Muscle layer of duodenum (tissue), 2 donors: ENCODE results near the gene TEAD1.

Source experiments
- H3K27ac ChIP-seq: one replicate; pipeline ENCODE4 v1.7.0; 2013; ENCODE audit warnings: mild to moderate bottlenecking, low read length
- H3K27me3 ChIP-seq: one replicate; pipeline ENCODE4 v1.7.0; 2013; ENCODE audit warnings: low read depth, mild to moderate bottlenecking, control low read depth, low read length
- H3K36me3 ChIP-seq, 2 donors: one replicate each; pipeline ENCODE4 v1.7.0; 2013; ENCODE audit warnings: low read length in 2 of 2, control low read depth in 1 of 2, mild to moderate bottlenecking in 1 of 2; ENCODE audit not compliant: insufficient read depth in 2 of 2, control insufficient read depth in 1 of 2
- H3K4me1 ChIP-seq, 2 donors: one replicate each; pipeline ENCODE4 v1.7.0; 2013; ENCODE audit warnings: low read length in 2 of 2, mild to moderate bottlenecking in 2 of 2, control low read depth in 1 of 2, moderate library complexity in 1 of 2; ENCODE audit not compliant: insufficient read depth in 2 of 2, control insufficient read depth in 1 of 2
- H3K4me3 ChIP-seq, 2 donors: one replicate each; pipeline ENCODE4 v1.7.0; 2013; ENCODE audit warnings: low read length in 2 of 2, low read depth in 1 of 2, mild to moderate bottlenecking in 1 of 2
- H3K9me3 ChIP-seq, 2 donors: one replicate each; pipeline ENCODE4 v1.7.0; 2013; ENCODE audit warnings: low read length in 2 of 2, control low read depth in 1 of 2, mild to moderate bottlenecking in 1 of 2; ENCODE audit not compliant: control insufficient read depth in 1 of 2
- donor health status: healthy.

The TEAD1 gene

DNA sequence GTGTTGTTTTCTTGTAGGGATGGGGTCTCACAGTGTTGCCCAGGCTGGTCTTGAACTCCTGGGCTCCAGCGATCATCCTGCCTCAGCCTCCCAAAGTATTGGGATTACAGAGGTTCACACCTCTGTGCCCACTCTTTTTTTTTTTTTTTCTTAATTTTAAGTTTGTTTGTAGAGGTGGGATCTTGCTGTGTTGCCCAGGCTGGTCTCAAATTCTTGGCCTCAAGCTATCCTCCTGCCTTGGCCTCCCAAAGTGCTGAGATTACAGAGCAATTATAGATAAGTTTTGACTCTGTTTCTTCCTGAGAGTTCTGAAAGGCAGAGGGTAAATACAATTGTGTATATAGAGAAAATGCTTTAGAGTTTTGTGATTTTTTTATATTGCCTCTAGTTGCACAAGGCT lies 160.4 kb downstream of the TEAD1 start:
- Histone ChIP-seq H3K9me3 (no peaks in the 10 kb centered on the region), H3K4me1 (peaks cover 0 to 15% of the 10 kb centered on the region in 2 donors), H3K4me3 (no peak overlapping the region), H3K27ac (no peak overlapping the region), H3K27me3 (no peaks in the 10 kb centered on the region), H3K36me3 (no peaks in the 10 kb centered on the region)

DNA sequence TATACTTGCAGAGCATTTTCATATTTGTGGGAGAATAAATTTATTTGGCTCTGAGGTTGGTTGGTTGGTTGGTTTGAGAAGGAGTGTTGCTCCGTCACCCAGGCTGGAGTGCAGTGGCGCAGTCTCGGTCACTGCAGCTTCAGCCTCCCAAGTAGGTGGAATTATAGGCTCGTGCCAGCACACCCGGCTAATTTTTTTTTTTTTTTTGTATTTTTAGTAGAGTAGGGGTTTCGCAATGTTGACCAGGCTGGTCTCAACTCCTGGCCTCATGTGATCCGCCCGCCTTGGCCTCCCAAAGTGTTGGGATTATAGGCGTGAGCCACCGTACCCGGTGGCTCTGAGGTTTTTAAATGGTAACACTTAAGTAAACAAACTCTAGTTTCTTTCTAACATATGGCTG lies 161.1 kb downstream of the TEAD1 start:
- Histone ChIP-seq H3K4me3 (no peak overlapping the region), H3K27ac (no peak overlapping the region), H3K36me3 (no peaks in the 10 kb centered on the region), H3K4me1 (peaks cover 0 to 13% of the 10 kb centered on the region in 2 donors), H3K27me3 (no peaks in the 10 kb centered on the region), H3K9me3 (no peaks in the 10 kb centered on the region)

DNA sequence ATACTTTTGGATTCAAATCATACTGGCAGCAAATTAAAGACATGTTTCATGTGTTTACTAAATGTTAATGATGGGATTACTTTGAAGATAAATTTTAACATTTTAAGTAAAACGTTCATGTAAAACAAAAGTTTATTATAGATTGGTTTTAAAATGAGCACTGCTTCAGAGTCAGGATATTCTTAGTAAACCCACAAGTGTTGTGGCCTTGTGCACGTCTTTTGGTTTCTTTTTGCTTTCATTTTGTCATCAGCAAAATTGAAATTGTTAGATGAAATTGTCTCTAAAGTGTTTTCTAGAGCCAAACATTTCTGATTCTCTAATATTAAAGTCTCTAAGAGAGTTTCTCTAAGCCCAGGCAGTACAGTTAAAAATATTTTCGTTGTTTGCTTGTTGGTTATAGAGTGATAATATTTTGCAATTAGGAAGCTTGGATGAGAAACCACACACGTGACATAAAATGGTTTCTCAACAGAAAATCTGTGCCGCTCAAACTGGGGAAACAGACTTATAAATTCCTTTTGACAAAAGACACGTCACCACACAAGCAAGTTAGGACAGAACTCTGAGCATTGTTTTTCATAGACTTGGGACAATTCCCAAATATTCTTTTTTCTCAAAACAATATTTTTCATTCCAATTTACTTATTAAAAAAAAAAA lies 164.4 kb downstream of the TEAD1 start:
- peaks cover 19 to 25% of the 10 kb centered on the region in 2 donors for H3K4me1 ChIP-seq

DNA sequence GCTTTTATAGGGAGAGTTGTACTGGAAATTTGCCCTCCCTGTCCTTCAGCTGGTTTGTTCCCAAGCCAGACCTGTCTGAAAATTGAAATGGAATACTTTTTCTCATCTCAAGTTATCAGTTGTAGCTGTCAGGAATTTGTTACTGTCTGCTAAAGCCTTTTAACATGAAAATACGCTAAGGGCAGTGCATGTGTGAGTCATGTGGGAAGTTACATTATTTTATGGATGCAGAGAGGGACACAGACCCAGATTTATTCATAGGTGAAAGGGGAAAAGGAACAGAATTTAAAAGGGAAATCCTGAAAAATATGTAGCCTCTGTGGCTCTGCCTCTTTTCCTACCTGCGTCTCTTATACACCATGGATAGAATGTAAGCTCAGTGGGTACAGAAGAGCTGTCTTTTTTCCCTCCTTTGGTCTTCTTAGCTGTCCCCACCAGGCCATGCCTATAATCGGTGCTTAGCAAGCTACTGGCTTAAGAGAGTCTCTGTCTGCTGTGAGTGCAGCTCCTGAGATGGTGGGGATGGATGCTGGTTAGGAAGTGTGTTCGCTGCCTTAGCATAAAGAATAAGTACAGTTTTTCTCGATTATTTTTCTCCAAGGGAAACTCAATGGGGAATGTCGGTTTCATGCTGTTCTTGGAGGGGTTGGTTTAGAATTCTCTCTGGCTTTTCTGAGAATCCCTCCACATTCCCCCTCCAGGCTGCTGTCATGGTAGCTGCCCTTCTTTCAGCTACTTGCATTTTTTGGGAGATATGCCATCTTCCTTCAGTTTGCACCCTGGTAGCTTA lies 166.8 kb downstream of the TEAD1 start:
- H3K9me3 ChIP-seq, result no peaks in the 10 kb centered on the region
- no peaks in the 10 kb centered on the region for H3K27me3 ChIP-seq
- no peak overlapping the region for H3K4me3 ChIP-seq
- peaks cover 28 to 33% of the 10 kb centered on the region in 2 donors for H3K4me1 ChIP-seq
- no peaks in the 10 kb centered on the region for H3K36me3 ChIP-seq
- no peak overlapping the region for H3K27ac ChIP-seq

More for the DNA sequence above, 164.4 kb downstream of the TEAD1 start:
- Histone ChIP-seq H3K27ac (peak overlapping the region; percentile 4), H3K27me3 (no peaks in the 10 kb centered on the region), H3K4me3 (no peak overlapping the region), H3K9me3 (no peaks in the 10 kb centered on the region), H3K36me3 (no peaks in the 10 kb centered on the region)

DNA sequence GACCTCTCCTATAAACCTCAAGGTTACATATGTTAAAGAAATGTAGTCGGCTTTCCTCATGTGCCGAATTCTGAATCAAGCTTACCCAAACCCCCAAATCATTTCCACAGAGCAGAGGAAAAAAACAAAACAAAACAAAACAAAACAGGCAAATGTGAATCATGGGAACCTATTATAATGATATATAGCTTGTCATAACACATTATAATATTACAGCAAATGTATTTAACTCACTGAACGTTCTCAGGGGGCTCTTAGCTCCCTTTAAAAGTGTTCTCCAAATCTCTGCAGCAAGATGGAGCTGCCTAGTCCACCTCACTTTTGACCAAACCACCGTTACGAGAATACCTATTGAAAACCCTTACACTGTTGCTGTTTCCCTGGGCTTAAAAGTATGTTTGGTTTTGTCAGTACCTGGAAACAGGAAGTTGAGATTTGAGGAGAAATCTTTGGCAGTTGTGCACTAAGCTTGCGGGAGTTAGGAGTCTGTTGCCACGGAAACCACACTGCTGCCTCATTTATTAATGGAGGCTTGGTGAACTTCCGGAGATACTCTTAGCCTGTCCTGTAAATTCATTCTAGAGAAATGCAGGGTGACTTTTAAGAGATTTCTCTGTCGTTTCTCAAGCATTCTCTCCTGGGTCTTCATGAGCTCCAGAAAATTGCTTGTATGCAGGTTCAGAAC lies 167.9 kb downstream of the TEAD1 start:
- Histone ChIP-seq H3K4me3 (peak overlapping the region; percentile 13 to 15), H3K27ac (no peak overlapping the region), H3K36me3 (no peaks in the 10 kb centered on the region), H3K9me3 (no peaks in the 10 kb centered on the region), H3K27me3 (no peaks in the 10 kb centered on the region), H3K4me1 (peaks cover 28 to 43% of the 10 kb centered on the region in 2 donors)

DNA sequence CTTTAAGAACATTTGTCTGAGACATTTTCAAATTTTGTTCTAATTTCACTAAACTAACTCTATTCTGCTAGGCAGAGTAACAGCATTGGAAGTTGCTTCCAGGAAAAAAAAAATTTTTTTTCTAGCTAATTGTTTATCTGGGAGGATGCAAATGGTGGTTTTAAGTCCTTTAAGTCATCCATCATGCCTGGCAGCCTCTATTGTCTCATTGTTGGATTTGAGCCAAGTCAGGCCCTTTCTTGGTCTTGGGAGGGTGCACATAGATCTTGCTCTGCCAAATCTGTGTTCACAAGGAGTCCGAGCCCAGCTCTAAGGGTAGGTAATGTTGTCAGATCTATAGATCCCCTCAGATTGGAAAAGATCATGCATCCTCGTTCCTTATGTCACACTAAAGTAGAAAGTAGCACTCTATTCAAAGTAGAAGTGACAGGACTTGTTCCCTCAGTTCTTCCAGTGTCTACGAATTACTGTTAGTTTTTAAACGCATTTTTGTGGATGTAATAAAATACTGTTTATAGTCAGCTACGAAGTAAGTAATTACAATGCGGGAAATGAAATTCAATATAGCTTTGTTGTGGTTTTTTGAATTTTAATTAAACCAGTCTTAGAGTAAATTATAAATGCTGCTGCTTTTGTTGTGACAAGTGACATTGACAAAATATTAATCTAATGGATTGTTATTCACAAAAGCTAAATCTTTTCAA lies 168.9 kb downstream of the TEAD1 start:
- Histone ChIP-seq H3K4me1 (peaks cover 28 to 46% of the 10 kb centered on the region in 2 donors), H3K36me3 (no peaks in the 10 kb centered on the region), H3K4me3 (no peak overlapping the region), H3K27me3 (no peaks in the 10 kb centered on the region), H3K27ac (peak overlapping the region; percentile 64), H3K9me3 (no peaks in the 10 kb centered on the region)

DNA sequence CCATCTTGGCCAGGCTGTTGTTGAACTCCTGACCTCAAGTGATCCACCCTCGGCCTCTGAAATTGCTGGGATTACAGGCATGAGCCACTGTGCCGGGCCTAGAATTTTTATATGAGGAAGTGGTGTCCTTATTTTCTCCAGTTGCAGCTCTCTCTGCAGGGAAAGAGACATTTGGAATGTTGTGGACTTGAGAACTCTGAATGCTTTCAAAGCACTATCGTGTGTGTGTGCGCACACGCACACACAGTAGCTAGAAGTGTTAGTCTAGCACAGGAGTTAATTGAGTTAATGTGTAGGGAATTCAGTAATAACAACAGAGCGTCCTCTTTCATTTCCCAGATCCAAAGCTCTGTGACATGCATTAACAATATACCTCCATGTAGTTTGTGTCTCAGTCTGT lies 170.9 kb downstream of the TEAD1 start:
- peaks cover 28 to 50% of the 10 kb centered on the region in 2 donors for H3K4me1 ChIP-seq
- peak overlapping the region in 1 of 2 donors; percentile 9 for H3K4me3 ChIP-seq
- H3K27ac ChIP-seq, result peak overlapping the region; percentile 70
- no peaks in the 10 kb centered on the region for H3K27me3 ChIP-seq
- H3K9me3 ChIP-seq, result no peaks in the 10 kb centered on the region
- no peaks in the 10 kb centered on the region for H3K36me3 ChIP-seq

DNA sequence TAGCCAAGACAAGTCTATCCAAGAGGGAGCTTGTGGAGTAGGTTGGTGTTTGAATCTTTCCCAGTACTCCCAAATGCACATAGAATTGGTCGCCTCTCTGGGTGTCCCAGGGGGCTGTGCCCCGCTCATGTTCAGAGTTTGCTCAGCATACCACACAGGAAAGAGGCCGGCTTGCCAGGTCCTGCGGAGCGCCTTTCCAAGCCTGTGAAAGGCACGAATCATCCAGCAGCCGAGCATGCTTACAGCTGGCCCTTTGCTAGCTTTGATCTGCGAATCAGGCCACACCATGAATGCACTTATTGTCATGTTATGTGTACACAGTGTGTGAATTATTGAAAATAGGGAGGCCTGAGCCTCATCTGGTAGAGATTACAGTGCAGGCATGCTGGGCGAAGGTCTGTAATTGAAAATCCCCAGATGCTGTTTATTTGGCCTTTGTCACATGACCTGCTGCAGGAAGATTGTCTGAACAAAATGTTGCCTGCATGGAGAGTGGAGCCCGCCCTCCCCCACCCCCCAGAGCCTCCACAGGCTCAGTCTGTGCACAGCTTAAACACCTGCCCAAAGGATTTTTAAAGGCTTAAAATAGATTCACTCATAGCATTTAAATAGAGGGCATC lies 171.6 kb downstream of the TEAD1 start:
- Histone ChIP-seq H3K27ac (peak overlapping the region; percentile 70), H3K27me3 (no peaks in the 10 kb centered on the region), H3K4me3 (peak overlapping the region in 1 of 2 donors; percentile 9), H3K36me3 (no peaks in the 10 kb centered on the region), H3K9me3 (no peaks in the 10 kb centered on the region), H3K4me1 (peaks cover 28 to 50% of the 10 kb centered on the region in 2 donors)

DNA sequence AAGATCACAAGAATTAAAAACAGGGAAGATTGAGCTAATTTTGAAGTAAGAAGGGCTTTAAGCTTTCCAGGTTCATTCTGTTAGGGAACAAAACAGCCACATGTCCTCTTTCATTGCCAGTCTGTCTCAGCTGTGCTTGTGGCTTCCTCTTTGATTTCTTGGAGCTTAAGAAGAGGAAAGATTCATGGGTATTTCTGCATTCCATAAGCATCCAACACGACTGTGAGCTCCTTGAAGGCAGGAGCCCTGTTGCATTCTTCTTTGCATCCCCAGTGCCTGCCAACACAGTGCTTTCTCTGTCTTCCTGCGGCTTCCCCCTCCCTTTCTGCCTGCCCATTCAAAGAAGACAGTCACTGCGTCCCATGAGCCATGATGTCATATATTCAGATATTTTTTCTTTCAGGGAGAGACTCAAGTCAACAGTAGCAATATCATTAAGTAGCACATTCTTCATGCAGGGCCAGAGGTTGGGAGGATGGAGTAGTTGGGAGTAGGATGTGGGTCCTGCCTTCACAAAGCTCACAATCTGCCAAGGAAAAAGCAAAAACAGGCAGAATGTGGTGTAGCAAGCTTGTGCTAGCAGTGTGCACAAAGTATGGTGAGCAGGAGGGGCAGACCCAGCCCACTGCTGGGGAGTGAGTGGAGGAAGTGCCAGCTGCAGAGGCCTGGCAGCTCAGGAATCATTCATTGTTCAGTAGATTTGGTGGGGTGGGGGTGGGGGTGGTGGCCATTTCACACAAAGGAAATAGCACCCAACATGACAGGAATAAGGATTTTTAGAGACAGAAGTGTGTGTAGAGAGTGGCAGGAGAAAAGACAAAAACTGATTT lies 172.8 kb downstream of the TEAD1 start:
- Histone ChIP-seq H3K36me3 (no peaks in the 10 kb centered on the region), H3K27ac (peak overlapping the region; percentile 70), H3K4me3 (no peak overlapping the region), H3K4me1 (peaks cover 21 to 43% of the 10 kb centered on the region in 2 donors), H3K9me3 (no peaks in the 10 kb centered on the region), H3K27me3 (no peaks in the 10 kb centered on the region)

DNA sequence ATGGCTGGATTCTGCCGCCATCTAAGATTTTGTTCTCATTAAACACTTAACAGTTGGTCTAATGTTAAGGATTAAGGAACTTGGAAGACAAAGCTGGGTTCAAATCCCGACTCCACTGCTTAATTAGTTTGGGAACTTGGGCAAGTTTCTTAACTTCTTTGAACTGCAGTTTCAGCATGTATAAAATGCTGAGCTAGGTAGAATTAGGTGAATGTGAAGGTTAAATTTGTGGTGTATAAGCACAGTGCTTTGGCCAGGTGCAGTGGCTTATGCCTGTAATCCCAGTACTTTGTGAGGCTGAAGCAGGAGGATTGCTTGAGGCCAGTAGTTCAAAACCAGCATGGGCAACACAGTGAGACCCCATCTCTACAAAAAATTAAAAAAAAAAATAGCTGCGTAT lies 174.2 kb downstream of the TEAD1 start:
- H3K27ac ChIP-seq, result no peak overlapping the region
- H3K36me3 ChIP-seq, result no peaks in the 10 kb centered on the region
- no peak overlapping the region for H3K4me3 ChIP-seq
- peaks cover 10 to 30% of the 10 kb centered on the region in 2 donors for H3K4me1 ChIP-seq
- no peaks in the 10 kb centered on the region for H3K9me3 ChIP-seq
- H3K27me3 ChIP-seq, result no peaks in the 10 kb centered on the region
